ENCODE measurements around the gene TBC1D21.

The TBC1D21 gene

GRCh38 chr15:73845907-73846306, 27.5 kb upstream of the TBC1D21 start:
- Histone ChIP-seq H3K4me2 (ENCODE audit: low read length) (no peak overlapping the region), H2AFZ (ENCODE audit: low read length) (no peak overlapping the region), H3K36me3 (ENCODE audit: insufficient read depth, low read length) (no peaks in the 10 kb centered on the region), H3K79me2 (ENCODE audit: insufficient read depth, low read length) (no peaks in the 10 kb centered on the region), H3K4me3 (ENCODE audit: low read depth, low read length, poor library complexity, severe bottlenecking) (no peak overlapping the region), H3K4me1 (ENCODE audit: insufficient read depth, low read length, severe bottlenecking) (no peaks in the 10 kb centered on the region), H3K9ac (ENCODE audit: low read length) (no peak overlapping the region), H3K9me3 (ENCODE audit: low read length) (no peaks in the 10 kb centered on the region), H3K9me2 (ENCODE audit: low read depth, low read length) (no peaks in the 10 kb centered on the region), H3K27ac (ENCODE audit: low read depth, low read length, poor library complexity, severe bottlenecking) (no peak overlapping the region), H3K27me3 (ENCODE audit: insufficient read depth, low read length) (0 out of 2 replicates have a peak, but pooled peaks cover 4% of the 10 kb centered on the region), H3F3A (ENCODE audit: insufficient read depth, low read length) (no peaks in the 10 kb centered on the region), H4K20me1 (ENCODE audit: insufficient read depth, low read length) (no peaks in the 10 kb centered on the region)
- TF ChIP-seq EZH2 (IDR thresholded peaks at IDR 0.05; ENCODE audit: borderline replicate concordance, low read length) (no peak), CTCF (IDR thresholded peaks at IDR 0.05; ENCODE audit: low read length) (no peak)

- Histone ChIP-seq H3K4me1 (ENCODE audit: insufficient read depth, low read length, severe bottlenecking) (no peaks in the 10 kb centered on the region), H3K9ac (ENCODE audit: low read length) (no peak overlapping the region), H2AFZ (ENCODE audit: low read length) (no peak overlapping the region), H3K36me3 (ENCODE audit: insufficient read depth, low read length) (no peaks in the 10 kb centered on the region), H3K4me3 (ENCODE audit: low read depth, low read length, poor library complexity, severe bottlenecking) (no peak overlapping the region), H3K79me2 (ENCODE audit: insufficient read depth, low read length) (no peaks in the 10 kb centered on the region), H4K20me1 (ENCODE audit: insufficient read depth, low read length) (no peaks in the 10 kb centered on the region), H3K9me3 (ENCODE audit: low read length) (no peaks in the 10 kb centered on the region), H3F3A (ENCODE audit: insufficient read depth, low read length) (no peaks in the 10 kb centered on the region), H3K27ac (ENCODE audit: low read depth, low read length, poor library complexity, severe bottlenecking) (no peak overlapping the region), H3K27me3 (ENCODE audit: insufficient read depth, low read length) (no peaks in the 10 kb centered on the region), H3K9me2 (ENCODE audit: low read depth, low read length) (no peaks in the 10 kb centered on the region), H3K4me2 (ENCODE audit: low read length) (no peak overlapping the region)
- TF ChIP-seq EZH2 (IDR thresholded peaks at IDR 0.05; ENCODE audit: borderline replicate concordance, low read length), result no peak
- no peak for TF ChIP-seq CTCF (IDR thresholded peaks at IDR 0.05; ENCODE audit: low read length)
Measured at GRCh38 chr15:73849641-73850040, 23.7 kb upstream of the TBC1D21 start.

- H3K9ac ChIP-seq (ENCODE audit: low read length), result no peak overlapping the region
- TF ChIP-seq CTCF (IDR thresholded peaks at IDR 0.05; ENCODE audit: low read length) (no peak), EZH2 (IDR thresholded peaks at IDR 0.05; ENCODE audit: borderline replicate concordance, low read length) (no peak)
- no peaks in the 10 kb centered on the region for H3K79me2 ChIP-seq (ENCODE audit: insufficient read depth, low read length)
- no peak overlapping the region for H3K27ac ChIP-seq (ENCODE audit: low read depth, low read length, poor library complexity, severe bottlenecking)
- H3K4me1 ChIP-seq (ENCODE audit: insufficient read depth, low read length, severe bottlenecking), result no peaks in the 10 kb centered on the region
- no peaks in the 10 kb centered on the region for H3K9me2 ChIP-seq (ENCODE audit: low read depth, low read length)
- H3K27me3 ChIP-seq (ENCODE audit: insufficient read depth, low read length), result no peaks in the 10 kb centered on the region
- no peaks in the 10 kb centered on the region for H3K9me3 ChIP-seq (ENCODE audit: low read length)
- no peak overlapping the region for H2AFZ ChIP-seq (ENCODE audit: low read length)
- no peaks in the 10 kb centered on the region for H3F3A ChIP-seq (ENCODE audit: insufficient read depth, low read length)
- no peaks in the 10 kb centered on the region for H3K36me3 ChIP-seq (ENCODE audit: insufficient read depth, low read length)
- no peaks in the 10 kb centered on the region for H4K20me1 ChIP-seq (ENCODE audit: insufficient read depth, low read length)
- no peak overlapping the region for H3K4me3 ChIP-seq (ENCODE audit: low read depth, low read length, poor library complexity, severe bottlenecking)
- H3K4me2 ChIP-seq (ENCODE audit: low read length), result no peak overlapping the region
Measured at GRCh38 chr15:73850228-73850627, 23.1 kb upstream of the TBC1D21 start.

Data from OCI-LY1 (cell line).